Midbrain (tissue), 1 donor: Measurements from ENCODE around the gene CYB5A.
A peak's percentile ranks its signal among the peaks of the same experiment; 100 is the strongest.

Experiments used
- DNase-seq: peaks from one replicate; lab custom pipeline; 2025; lab: John Stamatoyannopoulos, UW

Gene CYB5A

DNA sequence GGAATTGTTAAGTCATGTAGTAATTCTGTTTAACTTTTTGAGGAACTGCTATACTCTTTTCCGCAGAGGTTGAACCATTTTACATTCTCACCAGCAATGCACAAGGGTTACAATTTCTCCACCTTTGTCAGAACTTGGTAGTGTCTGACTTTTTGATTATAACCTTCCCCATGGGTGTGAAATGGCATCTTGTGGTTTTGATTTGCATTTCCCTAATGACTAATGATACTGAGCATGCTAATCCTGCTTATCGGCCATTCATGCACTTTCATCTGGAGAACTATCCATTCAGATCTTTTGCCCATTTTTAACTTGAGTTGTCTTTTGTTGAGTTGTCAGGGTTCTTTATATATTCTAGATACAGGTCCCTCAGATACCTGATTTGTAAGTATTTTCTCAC is 47.2 kb downstream of the CYB5A start:
- no peak for DNase-seq

DNA sequence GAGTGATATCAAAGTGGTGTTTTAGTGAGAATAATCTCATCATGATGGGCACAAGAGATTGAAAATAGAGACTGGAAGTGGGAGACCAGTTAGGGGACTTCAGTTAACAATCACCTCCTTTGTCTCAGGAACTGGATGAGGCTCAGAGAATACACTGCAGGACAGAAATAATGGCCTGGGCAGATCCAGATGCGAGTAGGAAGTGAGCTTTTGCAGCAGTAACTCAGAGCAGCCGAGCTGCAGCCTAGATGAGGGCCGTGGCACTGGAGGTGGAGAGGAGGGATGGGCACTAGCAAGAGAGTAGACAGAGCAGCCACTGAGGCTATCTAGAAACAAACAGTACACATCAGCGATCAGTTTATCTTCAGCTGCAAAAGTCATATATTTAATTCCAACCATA is 48.6 kb downstream of the CYB5A start:
- DNase-seq, result no peak

- peak; percentile 14 for DNase-seq
Observed at GRCh38 chr18:74242438-74243096, 49.2 kb downstream of the CYB5A start.

DNA sequence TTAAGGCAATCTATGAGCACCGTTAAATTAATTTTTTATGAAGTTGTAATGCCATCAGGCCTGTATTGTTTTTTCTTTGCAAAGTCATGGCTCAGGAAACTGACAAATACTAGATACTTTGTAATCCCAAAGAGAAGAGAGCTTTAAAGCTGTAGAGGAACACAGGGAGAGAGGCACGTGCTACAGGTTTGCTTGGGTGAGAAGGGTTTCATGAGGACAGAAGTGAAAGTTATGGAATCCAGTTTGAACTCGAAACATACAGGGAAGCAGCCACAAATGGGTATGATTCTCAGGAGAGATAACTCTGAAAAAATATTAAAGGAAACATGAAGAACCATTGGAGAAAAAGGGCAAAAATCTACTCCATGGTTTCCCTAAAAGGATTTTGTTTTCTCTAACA is 49.8 kb downstream of the CYB5A start:
- no peak for DNase-seq

DNA sequence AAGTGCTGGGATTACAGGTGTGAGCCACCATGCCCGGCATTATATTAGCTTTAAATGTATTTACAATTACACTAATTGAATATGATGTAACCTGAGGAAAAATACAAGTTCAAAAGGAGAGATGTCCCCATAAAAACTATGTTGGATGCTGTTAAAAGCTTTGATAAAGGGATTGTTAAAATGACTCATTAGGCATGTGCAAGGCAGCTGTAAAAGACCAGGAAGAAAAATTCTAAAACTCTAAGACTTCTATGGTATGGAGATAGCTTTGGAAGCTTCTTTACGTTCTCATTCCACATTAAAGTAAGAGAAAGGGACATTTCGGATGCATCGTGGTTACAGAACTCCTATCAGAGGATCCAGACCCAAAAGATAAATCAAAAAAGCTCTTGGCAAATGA is 50.3 kb downstream of the CYB5A start:
- no peak for DNase-seq

DNA sequence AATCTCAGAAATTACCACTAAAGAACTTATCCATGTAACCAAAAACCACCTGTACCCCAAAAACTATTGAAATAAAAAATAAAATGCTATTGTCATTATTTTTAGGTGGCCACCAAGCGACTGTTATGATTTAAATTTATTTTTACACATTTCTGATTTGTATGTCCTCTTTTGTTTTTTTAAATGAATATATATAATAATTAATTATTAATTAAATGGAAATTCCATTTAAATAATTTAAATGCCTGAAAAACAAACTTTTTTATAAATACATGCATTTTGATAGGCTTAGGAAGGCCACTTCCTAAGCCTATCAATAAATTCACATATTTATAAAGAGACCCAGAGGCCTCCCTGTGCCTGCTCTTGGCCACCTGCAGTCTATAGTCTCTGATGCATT is 52.2 kb downstream of the CYB5A start:
- DNase-seq, result no peak

DNA sequence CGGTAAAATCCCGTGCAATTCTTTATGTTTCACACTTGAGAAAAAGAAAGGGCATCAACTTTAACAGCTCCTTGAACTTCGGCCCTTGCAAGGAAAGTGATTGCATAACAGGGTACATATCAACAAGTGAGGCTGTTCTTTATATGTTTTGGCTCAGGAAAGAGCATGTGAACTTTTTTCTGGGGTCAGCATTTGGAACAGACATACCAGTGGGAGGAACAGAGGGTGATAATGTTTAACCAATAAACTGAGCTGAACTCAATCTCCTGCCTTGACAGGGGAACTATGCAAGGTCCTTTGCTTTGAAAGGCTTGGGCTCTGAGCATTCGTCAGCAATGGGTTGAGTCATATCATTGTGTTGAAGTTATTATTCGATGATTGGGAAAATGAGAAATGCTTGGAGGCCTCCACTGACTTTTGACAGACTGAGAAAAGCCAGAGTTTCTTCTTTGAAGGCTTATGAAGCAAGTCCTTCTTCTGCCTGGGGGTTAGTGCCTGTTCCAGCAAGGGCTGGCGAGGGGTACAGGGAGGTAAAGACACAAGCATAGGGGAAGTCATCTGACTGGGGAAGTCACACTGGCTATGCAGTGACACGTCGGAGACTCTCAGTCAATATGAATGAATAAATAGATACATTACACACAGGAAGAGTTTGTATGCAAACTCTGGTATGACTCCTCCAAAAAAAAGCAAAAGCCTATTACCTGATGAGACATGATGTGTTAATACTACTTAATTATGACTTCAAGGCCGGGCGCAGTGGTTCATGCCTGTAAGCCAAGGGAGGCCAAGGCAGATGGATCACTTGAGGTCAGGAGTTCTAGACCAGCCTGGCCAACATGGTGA is 57.2 kb downstream of the CYB5A start:
- DNase-seq, result no peak

DNA sequence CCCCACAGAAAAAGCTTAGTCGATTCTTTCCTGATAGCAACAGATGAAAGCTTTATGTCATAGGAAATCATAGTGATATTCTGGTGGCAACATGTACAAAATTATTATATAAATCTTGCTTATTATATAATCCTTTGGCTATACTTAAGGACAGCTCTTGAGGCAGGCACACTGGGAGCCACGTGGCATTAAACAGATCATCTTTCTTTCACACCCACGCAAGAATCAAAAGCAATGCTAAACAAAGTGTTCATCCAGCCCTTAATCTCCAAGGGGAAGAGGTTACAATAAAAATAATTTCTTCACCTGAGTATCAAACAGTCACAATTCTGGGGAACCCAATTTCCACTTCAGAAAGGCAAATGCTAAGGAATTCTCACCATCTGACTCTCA is 57.8 kb downstream of the CYB5A start:
- DNase-seq, result no peak

DNA sequence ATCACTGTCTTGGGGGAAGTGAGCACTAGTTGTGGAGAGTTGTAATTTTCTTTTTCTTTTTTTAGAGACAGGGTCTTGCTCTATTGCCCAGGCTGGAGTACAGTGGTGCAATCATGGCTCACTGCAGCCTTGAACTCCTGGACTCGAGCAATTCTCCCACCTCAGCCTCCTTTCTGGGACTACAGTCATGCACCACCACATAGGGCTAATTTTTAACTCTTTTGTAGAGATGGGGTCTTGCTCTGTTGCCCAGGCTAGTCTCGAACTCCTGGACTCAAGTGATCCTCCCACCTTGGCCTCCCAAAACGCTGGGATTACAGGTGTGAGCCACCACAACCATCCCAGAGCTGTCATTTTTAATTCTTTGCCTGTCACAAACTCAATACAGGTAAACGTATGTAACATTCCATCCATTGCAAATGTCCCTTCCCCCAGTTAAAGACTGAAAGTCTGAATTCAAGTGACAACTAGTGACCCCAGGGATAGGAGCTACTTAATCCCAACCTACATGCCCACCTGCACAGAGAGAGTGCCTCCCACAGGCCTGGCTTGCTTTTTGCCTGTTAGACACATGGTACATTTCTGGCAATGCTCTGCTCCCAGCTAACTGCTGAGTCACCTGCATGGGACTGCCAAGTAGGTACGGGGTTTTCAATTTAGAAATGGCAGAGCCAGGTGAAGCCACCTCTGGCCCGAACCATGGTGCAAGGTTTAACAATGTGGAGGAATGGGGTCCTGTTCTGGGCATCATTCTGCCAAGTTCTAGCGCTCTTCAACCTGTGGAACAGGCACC is 60.6 kb downstream of the CYB5A start:
- no peak for DNase-seq

DNA sequence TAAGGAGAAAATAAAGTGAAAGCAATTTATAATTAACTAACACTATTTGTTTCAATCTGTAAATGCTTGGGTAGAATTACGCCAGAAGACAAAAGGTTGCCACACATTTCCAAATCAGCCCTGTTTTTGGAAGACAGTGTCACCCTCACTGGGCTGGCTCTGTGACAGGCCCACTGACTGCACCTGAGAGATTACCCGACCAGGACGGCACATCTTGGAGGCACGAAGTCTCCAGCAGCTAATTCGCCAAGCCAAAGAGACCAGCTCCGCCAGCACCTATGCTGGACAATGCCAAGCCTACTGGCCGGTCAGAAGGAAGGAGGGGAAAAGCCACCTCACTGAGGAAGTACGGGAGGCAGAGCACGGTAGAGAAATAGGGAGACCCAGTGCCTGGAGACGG is 61.9 kb downstream of the CYB5A start:
- DNase-seq, result no peak

GRCh38 chr18:74229005-74229404 is 62.8 kb downstream of the CYB5A start:
- no peak for DNase-seq

DNA sequence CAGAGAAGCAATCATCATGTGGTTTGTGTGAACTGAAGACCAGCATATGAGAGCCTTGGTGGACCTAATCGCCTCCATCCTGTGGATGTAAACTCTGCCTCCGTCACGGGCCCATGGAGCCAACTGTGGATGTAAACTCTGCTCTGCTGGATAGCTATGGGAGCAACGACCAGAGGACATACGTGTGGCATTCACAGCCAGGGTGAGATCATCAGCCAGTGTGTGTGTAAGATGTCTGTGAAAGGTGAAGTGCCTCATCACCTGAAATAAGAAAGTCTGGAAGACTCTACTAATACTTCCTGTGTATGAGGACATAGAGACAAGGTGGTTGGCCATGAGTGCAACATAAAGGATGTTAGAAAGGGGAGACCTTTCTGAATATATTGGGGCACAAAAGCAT is 63.5 kb downstream of the CYB5A start:
- no peak for DNase-seq

DNA sequence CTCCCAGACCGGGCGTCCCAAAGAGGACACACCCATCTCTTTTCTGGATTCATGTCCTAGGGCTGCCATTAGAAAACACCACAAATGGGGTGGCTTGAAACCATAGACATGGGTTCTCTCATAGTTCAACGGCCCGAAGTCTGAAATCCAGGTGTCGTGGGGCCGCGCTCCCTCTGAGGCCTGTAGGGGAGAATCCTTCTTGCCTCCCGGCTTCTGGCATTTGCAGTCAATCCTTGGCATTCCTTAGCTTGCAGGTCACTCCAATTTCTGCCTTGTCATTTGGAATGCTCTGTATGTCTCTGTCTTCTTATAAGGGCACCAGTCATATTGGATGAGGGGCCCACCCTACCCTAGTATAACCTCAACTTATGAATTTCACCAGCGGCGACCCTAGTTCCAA is 65.1 kb downstream of the CYB5A start:
- no peak for DNase-seq

DNA sequence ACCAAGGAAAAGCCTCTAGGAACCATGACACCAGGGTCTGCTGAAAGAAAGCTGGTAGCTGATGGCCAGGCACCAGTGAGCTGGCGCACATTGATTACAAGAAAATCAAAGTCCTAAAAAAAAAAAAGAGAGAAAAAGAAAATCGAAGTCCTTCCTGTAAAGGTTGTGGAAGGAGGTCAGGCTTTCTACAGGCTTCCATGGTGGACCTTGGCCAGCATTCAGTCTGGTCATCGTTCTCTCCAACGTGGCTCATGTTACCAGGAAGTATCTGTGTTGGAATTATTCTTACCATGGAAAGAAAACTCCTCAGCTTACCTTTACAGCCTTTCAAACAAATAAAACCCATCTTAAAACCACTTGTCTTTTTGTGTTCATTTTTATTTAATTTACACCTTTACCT is 65.6 kb downstream of the CYB5A start:
- DNase-seq, result no peak

- no peak for DNase-seq
Observed at GRCh38 chr18:74225193-74225840, 66.4 kb downstream of the CYB5A start.

DNA sequence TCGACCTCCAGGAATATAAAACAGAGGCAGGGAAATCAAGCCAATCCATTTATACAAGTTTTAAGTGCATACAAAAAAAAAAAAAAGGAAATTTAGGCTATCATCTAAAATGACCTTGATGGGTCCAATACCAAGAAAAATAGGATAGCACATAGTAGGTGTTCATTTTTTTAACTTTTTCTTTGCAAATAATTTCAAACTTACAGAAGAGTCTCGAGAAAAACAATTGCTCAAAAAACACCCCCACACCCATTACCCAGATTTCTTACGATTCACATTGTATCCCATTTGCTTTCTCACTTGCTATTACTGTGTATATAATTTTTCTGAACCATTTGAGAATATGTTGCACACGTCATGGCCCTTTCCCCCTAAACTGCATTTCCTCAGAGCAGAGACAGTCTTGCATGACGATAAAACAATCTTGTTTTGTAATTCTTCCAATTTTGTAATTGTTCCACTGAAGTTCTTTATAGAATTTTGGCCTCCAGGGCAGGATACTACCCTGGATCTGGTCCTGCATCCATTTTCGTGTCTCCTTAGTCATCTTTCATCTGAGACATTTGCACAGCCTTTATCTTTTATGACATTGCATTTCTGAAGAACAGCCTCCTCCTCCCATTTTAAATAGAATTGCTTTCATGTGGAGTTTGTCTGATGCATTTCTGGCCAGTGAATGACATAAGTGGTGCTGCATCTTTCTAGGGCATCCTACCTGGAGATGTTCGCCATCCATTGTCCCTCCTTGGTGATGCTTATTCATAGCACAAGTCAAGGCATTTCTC is 68.9 kb downstream of the CYB5A start:
- DNase-seq, result no peak

- no peak for DNase-seq
Observed at GRCh38 chr18:74221081-74221480, 70.7 kb downstream of the CYB5A start.

- DNase-seq, result no peak
Observed at GRCh38 chr18:74219056-74219455, 72.7 kb downstream of the CYB5A start.

- DNase-seq, result no peak
Observed at GRCh38 chr18:74217476-74218143, 74.2 kb downstream of the CYB5A start.

DNA sequence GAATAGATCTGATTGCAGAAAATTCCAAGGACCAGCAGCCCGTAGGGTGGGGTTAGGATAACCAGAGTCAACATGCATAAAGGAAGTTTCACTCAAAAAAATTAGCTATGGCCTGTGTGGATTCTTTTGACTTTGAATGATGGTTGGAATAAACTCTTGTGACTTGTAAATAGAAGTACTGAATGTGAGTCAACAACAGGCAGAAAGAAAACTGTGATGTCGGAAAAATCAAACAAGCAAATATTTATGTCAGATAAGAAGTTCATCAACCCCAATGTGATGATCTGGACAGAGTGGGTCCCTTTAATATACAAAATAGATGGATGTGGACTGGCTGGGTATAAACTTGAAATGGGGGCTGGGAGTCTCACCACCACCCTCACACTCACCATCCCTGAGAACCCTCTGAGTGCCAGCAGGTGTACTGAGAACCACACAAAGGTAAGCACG is 75.1 kb downstream of the CYB5A start:
- DNase-seq, result no peak

DNA sequence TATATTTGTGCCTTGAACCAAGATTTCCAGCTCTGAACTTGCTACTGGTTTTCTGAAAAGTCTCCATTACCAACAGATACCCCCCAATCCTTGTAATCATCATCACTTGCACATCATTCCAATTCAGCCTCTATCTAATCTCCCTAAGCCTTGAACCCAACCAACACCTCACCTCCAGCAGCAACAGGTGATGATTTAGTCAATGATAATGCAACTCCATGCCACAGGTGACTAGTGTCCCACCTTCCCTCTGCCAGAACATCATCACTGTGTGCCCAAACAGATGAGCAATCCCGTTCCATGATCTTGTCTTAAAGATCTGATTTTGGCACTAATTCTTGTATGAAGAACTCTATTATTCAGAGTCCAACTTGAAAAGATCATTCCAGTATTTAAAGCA is 75.9 kb downstream of the CYB5A start:
- DNase-seq, result no peak
